GM18909 (cell line): ENCODE measurements around the gene SEMA3D.

Source experiments
- ATAC-seq: cut with Tn5 transposase; IDR thresholded peaks from one replicate; pipeline ENCODE4 v1.9.1; 2021; ENCODE audit warnings: mild to moderate bottlenecking; ENCODE audit not compliant: unreplicated experiment, poor library complexity

The SEMA3D gene

DNA sequence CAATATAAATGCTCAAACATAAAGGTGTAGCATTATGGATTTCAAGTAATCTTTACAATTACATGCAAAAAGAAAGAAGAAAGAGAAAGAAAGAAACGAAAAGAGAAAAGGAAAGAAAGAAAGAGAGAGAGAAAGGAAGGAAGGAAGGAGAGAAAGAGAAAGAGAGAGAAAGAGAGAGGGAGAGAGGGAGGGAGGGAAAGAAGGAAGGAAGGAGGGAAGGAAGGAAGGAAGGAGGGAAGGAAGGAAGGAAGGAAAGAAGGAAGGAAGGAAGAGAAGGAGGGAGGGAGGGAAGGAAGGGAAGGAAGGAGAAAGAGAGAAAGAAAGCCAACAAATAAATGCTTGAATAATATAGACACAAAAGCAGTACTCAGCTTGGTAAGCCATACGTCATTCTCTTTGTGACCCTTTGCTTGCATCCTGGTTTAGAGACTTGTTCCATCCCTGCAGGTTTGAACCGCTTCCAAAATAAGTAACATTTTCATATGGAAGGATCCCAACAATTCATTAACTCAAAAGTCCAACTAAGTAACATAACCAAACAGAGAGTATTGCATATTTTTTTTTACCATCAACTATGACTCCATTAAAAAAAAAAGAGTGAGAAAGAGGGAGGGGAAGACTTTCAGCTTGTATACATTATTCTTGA lies 95.8 kb downstream of the SEMA3D start:
- no peak for ATAC-seq

DNA sequence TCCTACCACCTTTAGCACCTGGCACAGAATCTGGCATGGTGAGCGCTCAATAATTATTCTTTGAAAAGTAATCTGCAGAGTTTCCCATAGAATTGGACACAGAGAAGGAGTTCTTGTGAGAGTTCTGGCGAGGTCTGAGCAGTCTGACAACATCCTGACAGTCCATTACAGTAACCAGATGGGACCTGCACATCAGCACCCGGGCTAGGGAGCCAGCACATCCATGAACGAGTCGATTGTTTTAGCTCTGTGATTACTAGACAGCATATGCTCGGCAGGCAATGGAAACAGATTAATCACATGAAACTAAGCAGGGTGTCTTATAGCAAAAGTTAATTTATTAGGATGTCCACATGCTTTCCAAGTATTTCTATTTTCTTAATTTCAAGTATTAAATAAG lies 96.7 kb downstream of the SEMA3D start:
- no peak for ATAC-seq

GRCh38 chr7:85081846-85082245 lies 105.0 kb downstream of the SEMA3D start:
- no peak for ATAC-seq

- ATAC-seq = no peak
Observed at GRCh38 chr7:85081392-85081791, 105.5 kb downstream of the SEMA3D start.

DNA sequence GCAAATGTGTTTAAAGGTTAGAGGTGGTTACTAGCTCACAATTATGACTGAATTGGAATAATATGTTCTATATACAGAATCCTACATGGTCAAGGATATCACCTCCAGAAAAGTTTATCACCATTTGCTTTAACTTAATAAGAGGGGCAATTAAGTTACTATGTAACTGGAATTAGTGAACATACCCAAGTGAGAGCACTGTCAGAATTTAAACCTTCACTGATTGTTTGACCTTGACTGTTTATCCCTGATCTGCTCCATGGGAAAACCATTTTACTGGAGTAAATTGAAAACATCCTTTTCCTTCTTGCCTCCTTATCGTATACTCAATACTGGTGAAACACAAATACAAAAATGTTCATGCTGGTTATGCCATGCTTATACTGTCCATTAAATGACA lies 107.4 kb downstream of the SEMA3D start:
- ATAC-seq = no peak

GRCh38 chr7:85078181-85078580 lies 108.7 kb downstream of the SEMA3D start:
- no peak for ATAC-seq

DNA sequence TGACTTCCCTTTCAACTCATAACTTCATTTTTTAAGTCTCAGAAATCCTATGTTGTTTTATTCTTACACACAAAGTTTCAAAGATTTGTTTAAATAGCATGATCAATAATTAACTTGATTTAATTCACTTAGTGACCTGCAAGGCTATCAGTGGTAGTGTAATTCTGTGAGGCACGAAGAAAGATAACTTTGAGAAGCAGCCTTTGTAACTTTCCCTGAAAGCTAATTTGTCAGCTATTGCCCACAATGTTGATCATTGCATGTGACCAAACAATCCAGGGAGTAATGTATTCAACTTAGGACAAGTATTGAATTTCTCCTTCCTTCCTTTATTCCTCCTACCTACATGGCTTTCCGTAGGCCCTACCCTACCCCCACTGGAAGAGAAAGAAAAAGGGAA lies 111.0 kb downstream of the SEMA3D start:
- ATAC-seq = no peak

DNA sequence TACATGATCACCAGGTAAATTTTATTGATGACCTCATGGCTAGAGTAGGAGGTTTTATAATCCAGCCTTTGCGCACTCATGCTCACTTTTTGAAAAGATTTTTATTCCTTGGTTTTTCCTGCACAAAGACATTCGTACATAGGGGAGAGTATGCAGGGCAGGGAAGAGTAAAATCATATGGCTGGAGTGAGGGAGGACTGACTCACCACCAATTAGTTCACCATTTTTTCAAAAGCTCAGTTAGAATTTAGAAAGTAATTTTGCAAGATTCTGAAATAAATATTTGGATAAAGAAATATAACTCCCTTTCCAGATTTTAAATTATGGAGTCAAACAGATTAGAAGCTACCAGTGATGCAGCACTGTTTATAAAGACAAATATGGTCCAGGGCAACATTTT lies 111.9 kb downstream of the SEMA3D start:
- ATAC-seq = no peak

DNA sequence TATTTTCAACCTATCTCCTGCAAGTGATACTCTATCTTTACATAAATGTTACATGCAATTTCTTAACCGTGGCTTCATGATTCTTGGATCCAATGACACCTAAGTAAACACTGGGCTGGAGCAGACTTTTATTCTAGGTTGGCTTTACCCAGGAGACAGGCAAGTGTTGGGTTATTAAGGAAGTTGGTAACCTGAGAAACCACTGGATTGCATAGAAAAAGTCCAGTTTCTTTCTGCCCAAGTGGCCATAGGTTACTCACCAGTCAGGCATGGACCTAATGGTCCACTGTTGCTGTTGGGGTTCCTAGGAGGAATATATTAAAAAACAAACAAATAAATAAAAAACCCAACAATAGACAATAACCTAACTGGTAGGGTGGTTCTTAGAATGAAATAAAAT lies 112.8 kb downstream of the SEMA3D start:
- ATAC-seq = no peak

DNA sequence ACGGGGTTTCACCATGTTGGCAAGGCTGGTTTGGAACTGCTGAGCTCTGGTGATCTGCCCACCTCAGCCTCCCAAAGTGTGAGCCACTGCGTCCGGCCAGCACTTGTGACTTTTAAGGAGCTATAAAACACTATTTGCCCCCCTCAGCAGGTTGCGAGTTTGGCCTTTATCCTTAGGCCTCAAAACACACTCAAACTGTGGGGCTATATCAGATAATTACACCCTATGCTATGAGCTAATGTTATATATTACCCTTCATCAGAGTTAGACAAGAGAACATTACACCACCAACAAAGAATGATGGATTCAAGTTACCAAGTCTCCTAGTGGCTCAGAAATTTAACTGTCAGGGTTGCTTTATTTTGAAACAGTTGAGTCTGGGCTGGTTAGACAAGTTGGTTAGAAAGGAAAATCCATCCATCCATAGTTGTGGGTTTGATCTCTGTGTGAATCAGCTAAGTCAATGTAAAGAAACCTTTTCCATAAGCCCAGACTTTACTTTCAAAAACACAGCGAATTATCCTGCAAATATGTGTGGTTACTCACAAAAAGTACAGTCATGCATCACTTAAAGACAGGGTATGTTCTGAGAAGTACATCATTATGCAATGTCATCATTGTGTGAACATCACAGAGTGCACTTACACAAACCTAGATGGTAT lies 115.8 kb downstream of the SEMA3D start:
- no peak for ATAC-seq

- no peak for ATAC-seq
Observed at GRCh38 chr7:85068799-85069198, 118.1 kb downstream of the SEMA3D start.

DNA sequence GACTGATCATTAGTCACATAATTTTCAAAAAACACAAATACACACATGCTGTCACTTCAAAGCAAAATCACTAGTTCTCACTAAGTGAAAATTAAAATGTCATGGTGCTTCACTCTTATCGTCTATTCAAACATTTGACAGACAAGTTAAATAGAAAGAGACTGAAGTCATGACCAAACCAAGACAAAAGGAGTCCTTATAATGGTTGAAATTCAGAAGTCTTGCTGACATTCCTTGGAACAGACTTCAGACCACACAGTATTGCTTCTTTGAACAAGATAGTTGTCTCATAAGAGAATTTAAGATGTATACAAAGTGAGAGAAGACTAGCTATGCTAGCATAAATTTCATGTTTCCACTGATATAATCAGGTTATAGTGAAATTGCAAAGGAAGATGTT lies 119.5 kb downstream of the SEMA3D start:
- ATAC-seq = no peak

GRCh38 chr7:85065888-85066485 lies 120.9 kb downstream of the SEMA3D start:
- no peak for ATAC-seq

GRCh38 chr7:85065306-85065705 lies 121.5 kb downstream of the SEMA3D start:
- no peak for ATAC-seq

GRCh38 chr7:85062651-85063050 lies 124.2 kb downstream of the SEMA3D start:
- no peak for ATAC-seq

DNA sequence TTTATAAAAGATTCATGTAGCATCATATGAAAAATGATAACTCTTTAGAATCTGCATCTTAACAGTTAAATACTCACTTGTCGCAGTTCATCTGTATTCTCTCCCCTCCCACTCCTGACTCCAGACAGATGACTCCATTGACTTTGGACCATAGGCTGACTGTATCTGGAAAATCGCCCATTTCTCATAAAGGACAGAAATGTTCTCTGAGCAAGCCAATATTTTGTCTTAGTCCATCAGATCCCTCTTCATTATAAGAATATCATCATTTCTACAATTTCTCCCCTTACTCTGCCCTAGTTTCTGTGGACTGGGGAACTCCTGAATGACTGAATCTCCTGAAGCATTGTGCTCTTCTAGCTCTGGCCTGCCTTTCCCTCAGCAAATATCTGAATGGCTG lies 125.4 kb downstream of the SEMA3D start:
- no peak for ATAC-seq

DNA sequence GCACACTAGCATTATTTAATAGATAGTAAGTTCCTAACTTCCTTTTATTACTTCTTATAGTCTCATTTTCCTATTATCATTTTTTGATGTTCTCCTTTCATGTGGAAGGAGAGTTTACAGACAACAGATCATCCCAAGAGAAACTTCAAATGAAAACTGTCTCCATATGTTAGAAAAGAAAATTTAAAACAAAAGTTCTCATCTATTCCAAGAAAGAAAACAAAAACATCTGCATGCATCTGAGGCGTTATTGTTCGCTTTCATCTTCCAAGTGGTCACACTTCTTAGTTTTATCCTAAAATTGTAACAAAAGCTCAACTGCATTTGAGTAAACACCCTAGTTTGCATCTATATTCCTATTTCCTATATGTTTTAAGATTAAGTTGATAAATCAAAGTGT lies 126.2 kb downstream of the SEMA3D start:
- no peak for ATAC-seq

GRCh38 chr7:85055906-85056305 lies 130.9 kb downstream of the SEMA3D start:
- ATAC-seq = no peak

DNA sequence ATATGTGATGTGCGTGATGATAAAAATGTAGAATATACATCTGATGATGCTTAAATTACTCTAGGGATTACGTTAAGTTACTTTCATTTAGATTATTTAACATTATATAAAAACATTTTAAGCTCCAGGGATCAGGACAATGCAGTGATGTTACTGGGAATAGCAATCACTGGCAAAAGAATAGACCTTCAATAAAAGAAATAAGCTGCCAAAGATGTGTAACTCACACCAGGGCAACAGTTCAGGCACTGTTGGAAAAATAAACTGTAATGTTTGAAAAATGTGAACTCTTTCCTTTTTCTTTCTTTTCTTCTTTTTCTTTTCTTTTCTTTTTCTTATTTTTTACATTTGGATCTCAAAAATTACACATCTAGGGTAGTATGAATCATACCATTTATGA lies 131.7 kb downstream of the SEMA3D start:
- ATAC-seq = no peak

DNA sequence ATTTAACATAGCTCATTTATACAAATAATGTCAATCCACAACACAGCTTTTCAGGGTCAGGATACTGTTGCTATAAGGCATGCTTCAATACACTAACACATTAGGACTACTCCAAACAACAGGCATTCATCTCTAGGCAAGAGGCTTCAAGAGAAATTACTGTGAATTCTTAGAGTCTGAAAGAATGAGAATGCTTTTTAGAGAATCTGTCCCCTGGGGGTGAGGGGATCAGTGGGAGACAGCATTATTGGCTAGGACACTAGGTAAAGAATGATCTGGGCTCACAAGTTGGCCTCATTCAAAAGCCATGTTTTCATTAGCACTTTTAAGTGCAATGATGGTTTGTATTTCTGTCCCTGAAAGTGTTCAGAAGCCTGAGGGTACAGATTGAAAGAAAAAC lies 132.6 kb downstream of the SEMA3D start:
- no peak for ATAC-seq

DNA sequence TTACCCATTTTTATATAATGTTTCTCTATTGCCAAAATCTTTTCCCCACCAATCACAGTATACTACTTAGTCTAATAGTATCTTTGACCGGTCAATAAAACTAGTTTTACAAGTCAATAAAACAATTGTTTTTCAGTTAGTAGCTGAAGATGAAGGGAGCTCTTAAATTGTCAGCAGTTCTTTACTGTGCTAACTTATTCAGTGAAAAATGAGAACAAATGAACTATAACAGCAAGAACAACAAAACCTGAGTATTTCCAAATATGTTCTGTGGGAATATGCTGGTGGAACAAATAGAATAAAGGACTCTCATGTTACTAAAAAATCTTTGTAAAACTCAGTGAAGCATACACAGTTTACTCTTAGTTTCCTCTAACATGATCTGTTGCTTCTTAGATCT lies 134.0 kb downstream of the SEMA3D start:
- no peak for ATAC-seq
